C4-2B (cell line): ENCODE results near the gene GMDS.

ENCODE experiments used
- ZFX ChIP-seq: fragments of 450-650 bp; IDR thresholded peaks from 2 replicates; pipeline ENCODE4 v1.6.1; 2017
- TF ChIP-seq, protein P1 (sequence below): fragments of 450-650 bp; conservative IDR thresholded peaks from 2 replicates; pipeline ENCODE4 v1.5.1; 2017; ENCODE audit warnings: mild to moderate bottlenecking

DNA sequence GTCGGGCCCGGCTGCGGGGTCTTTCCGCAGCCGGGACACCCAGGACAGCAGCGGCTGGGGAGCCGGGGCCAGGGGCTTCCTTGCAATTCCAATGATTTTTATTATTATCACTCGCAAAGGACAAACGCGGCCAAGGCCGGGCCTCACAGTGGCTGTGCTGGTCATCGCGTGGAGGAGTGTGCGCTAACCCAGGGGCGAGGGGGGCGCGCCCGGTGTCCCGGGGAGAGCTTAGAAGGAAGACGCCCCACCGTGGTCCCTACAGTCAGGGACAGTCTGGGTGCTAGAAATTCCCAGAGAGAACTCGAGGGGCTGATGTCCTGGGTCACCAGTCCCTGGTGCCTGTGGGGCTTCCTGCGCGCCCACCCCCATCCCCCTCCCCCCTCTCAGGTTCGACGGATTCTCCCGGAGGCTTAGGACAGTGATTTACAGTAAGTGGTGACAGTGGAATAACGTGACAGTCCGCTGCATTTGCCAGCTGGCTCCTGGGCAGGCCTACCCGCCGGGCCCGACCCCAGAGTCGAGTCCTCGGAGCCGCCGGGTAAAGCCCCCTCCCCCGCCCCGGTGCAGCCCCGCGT lies 626.2 kb downstream of the GMDS start:
- TF ChIP-seq, protein P1, sequence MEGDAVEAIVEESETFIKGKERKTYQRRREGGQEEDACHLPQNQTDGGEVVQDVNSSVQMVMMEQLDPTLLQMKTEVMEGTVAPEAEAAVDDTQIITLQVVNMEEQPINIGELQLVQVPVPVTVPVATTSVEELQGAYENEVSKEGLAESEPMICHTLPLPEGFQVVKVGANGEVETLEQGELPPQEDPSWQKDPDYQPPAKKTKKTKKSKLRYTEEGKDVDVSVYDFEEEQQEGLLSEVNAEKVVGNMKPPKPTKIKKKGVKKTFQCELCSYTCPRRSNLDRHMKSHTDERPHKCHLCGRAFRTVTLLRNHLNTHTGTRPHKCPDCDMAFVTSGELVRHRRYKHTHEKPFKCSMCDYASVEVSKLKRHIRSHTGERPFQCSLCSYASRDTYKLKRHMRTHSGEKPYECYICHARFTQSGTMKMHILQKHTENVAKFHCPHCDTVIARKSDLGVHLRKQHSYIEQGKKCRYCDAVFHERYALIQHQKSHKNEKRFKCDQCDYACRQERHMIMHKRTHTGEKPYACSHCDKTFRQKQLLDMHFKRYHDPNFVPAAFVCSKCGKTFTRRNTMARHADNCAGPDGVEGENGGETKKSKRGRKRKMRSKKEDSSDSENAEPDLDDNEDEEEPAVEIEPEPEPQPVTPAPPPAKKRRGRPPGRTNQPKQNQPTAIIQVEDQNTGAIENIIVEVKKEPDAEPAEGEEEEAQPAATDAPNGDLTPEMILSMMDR = no peak
- no peak for TF ChIP-seq ZFX
